Measurements from ENCODE around the gene EEPD1.
"Not testable (repeated sequence)": the region's sequence is repeated elsewhere in the genome, so short reads cannot be mapped to it uniquely, and the experiment has no call there.

The EEPD1 gene

GRCh38 chr7:36217211-36217960 lies 64.3 kb downstream of the EEPD1 start:
- no peak for DNase-seq

- DNase-seq, result no peak
These were observed 64.9 kb downstream of the EEPD1 start for GRCh38 chr7:36217961-36218284.

GRCh38 chr7:36219429-36219828 lies 66.4 kb downstream of the EEPD1 start:
- DNase-seq, result no peak

- no peak for DNase-seq
These were observed 70.8 kb downstream of the EEPD1 start for GRCh38 chr7:36223851-36224250.

- no peak for DNase-seq
These were observed 72.1 kb downstream of the EEPD1 start for GRCh38 chr7:36224934-36225858.

- DNase-seq, result no peak
These were observed 73.1 kb downstream of the EEPD1 start for GRCh38 chr7:36226151-36226550.

- no peak for DNase-seq
These were observed 74.2 kb downstream of the EEPD1 start for GRCh38 chr7:36227223-36227622.

- no peak for DNase-seq
These were observed 75.0 kb downstream of the EEPD1 start for GRCh38 chr7:36228039-36228438.

GRCh38 chr7:36231406-36231805 lies 78.4 kb downstream of the EEPD1 start:
- DNase-seq, result no peak

- DNase-seq, result no peak
These were observed 79.5 kb downstream of the EEPD1 start for GRCh38 chr7:36232555-36232954.

- DNase-seq, result no peak
These were observed 80.0 kb downstream of the EEPD1 start for GRCh38 chr7:36232971-36233550.

GRCh38 chr7:36236073-36236472 lies 83.0 kb downstream of the EEPD1 start:
- no peak for DNase-seq

- no peak for DNase-seq
These were observed 85.1 kb downstream of the EEPD1 start for GRCh38 chr7:36238138-36238537.

- DNase-seq, result not testable (repeated sequence)
These were observed 90.3 kb downstream of the EEPD1 start for GRCh38 chr7:36243356-36243755.

- not testable (repeated sequence) for DNase-seq
These were observed 90.9 kb downstream of the EEPD1 start for GRCh38 chr7:36244001-36244400.

- DNase-seq, result no peak
These were observed 91.4 kb downstream of the EEPD1 start for GRCh38 chr7:36244429-36244828.

GRCh38 chr7:36245684-36246299 lies 92.7 kb downstream of the EEPD1 start:
- DNase-seq, result no peak

- DNase-seq, result no peak
These were observed 96.0 kb downstream of the EEPD1 start for GRCh38 chr7:36249091-36249490.

GRCh38 chr7:36253699-36254098 lies 100.6 kb downstream of the EEPD1 start:
- no peak for DNase-seq

- not testable (repeated sequence) for DNase-seq
These were observed 105.6 kb downstream of the EEPD1 start for GRCh38 chr7:36258510-36259259.

GRCh38 chr7:36260481-36260880 lies 107.4 kb downstream of the EEPD1 start:
- DNase-seq, result no peak

GRCh38 chr7:36261019-36261754 lies 108.1 kb downstream of the EEPD1 start:
- DNase-seq, result no peak
